ENCODE measurements around the gene FAM20B.
"Not testable (repeated sequence)": the region's sequence is repeated elsewhere in the genome, so short reads cannot be mapped to it uniquely, and the experiment has no call there.

Gene FAM20B, protein sequence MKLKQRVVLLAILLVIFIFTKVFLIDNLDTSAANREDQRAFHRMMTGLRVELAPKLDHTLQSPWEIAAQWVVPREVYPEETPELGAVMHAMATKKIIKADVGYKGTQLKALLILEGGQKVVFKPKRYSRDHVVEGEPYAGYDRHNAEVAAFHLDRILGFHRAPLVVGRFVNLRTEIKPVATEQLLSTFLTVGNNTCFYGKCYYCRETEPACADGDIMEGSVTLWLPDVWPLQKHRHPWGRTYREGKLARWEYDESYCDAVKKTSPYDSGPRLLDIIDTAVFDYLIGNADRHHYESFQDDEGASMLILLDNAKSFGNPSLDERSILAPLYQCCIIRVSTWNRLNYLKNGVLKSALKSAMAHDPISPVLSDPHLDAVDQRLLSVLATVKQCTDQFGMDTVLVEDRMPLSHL

DNA sequence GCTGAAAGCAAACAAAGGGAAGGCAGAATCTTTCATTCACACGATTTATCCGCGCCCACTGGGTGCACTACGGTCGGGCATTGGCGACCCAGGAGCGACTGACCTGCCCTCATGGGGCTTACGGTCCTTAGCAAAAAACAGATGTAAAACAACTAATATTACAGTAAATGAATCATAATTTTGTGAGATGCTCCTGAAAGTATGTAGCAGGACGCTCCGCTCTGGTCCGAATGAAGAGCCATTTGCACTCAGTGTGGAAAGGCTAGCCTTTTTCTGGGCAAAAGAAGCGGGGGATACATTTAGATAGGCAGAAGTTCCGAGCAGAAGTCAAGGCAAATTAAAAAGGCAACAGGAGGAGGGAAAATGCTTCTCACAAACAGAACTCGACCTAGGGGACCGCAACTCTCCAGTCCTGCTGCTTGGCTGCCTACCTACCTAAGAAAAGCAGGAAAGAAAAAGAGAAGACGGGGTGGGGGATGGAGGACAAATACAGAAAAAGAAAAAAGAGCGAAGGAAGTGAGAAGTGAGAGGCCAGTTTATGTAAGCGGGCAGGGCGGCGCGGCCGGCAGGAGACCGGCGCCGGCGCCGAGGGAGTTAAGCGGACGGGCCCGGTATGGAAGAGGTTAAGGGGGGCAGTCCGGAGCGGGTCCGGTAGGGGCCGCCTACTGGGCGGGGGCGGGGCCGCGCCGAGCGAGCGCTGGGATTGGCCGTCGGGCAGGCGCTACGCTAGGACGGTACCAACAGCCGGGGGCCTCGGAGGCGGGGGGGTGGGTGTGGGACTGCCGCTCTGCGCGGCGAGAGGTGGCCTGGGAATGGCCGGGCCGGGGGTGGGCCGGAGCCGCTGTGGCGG is at the start of gene FAM20B:
TSS of gene FAM20B (plus strand) at position 770 of the 850 bp plus-strand sequence. CDS start 17,954 bp downstream, outside the sequence.
- ATAC-seq: peak; percentile 85 to 87

DNA sequence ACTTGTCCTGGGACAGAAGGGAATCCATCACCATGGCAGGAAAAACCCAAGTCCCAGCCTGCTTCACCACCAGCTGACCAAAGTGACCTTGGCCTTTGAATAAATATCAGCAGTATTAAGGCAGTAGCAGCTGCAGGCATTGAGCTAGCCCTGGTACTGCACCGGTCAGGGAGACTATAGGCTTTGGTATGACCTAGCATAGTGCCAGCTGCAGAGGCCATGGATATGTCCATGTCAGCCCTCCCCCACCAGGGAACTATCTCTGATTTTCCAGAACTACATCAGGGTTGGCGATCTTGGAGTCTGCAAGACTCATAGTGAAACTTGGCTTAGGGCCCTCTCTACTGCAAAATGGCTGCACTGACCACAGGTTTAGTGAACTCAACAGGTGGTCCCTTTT is 49.2 kb upstream of the FAM20B start:
- ATAC-seq: no peak

DNA sequence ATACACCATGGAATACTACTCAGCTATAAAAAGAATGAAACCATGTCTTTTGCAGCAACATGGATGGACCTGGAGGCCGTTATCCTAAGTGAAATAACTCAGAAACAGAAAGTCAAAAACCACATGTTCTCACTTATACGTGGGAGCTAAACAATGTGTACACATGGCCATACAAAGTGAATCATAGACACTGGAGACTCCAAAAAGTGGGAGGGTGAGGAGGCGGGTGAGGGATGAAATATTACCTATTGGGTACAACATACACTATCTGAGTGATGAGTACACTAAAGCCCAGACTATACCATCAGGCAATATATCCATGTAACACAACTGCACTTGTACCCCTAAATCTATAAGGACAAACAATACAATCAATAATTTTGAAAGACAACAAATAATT is 39.5 kb upstream of the FAM20B start:
- ATAC-seq: no peak

DNA sequence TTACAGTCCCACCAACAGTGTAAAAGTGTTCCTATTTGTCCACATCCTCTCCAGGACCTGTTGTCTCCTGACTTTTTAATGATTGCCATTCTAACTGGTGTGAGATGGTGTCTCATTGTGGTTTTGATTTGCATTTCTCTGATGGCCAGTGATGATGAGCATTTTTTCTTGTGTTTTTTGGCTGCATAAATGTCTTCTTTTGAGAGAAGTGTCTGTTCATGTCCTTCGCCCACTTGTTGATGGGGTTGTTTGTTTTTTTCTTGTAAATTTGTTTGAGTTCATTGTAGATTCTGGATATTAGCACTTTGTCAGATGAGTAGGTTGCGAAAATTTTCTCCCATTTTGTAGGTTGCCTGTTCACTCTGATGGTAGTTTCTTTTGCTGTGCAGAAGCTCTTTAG is 37.5 kb upstream of the FAM20B start:
- not testable (repeated sequence) for ATAC-seq

DNA sequence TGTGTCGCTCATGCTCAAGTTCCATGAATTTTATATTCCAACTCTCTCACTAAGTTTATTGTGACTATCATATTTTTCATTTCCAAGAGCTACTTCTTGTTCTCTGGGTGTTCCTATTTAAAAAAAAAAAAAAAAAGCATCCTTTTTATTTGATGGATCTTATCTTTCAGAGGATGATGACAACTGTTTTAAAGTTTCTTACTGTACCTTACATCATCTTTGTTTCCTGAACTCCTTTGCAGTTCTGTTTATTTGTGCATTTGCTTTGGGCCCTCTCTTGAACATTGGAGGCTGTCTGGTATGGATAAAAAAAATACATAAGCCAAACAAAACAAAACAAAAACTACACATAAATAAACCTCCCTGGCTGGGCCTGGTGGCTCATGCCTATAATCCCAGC is 32.1 kb upstream of the FAM20B start:
- no peak for ATAC-seq

DNA sequence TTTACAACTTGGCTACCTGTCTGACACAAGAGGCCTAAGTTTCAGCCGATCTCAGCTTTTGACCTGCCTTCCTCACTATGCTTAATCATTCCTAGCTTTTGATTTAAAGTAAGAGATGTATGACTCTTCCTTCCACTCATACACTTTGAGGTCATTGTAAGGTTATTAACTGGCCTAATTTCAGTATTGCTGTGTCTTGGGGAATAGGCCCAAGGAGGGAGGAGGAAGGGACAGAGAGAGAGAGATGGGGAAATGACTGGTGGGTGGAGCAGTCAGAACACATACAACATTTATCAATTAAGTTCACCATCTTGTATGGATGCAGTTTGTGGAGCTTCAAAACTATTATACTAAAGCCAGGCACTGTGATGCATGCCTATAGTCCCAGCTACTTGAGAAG is 28.3 kb upstream of the FAM20B start:
- no peak for ATAC-seq

DNA sequence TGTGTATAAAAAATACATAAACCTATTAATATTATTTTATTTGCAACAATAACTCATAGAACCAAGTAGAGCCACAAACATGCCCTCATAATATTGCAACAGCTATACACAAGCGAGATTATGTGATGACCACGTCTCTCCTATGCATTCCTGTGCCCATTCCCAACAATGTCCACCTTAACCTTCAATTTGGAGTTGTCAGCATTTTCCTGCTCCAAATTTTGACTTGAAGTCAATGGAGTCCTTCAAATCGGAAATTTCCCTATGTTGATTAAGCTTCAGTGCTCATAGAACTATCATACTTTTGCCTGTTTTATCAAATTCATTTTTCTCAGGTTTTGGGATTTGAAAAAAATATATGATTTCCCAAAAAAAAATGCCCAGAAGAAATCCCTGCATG is 27.4 kb upstream of the FAM20B start:
- no peak for ATAC-seq

DNA sequence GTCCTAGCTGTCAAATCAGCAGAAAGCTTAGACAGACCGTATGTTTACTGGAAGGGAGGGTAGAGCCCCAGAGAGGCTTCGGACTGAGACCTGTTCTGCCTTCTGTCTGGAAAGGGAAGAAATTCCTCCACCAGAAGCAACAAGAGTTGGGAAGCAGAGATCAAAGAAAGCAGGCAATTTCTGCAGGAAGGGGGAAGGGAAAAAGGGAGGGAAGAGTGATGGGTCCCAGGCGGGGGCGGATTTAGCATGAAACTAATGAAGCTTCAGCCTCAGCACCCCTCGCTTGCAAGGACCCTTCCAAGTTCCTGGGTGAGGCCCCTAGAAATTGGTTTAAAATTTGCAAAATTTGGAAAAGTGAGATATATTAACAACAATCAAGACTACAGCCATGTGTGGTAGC is 26.6 kb upstream of the FAM20B start:
- ATAC-seq: no peak

DNA sequence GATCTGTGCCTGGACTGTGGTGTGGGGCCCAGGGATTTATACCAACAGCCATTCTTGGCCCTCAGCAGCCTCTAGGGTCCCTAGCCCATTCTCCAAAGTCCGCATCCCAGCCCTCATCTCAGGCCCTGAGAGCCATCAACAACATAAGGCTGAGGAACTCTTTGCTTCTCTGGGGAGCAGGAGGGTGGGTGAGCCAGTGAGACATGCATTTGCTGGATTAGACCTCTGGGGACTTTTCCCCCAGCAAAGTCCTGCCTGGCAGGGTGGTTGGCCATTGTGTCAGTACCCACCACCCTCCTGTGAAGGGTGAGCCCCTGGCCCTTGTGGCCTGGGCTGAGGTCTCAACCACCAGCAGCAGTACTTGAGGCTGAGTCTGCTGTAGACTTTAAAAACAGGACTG is 24.2 kb upstream of the FAM20B start:
- ATAC-seq: no peak

DNA sequence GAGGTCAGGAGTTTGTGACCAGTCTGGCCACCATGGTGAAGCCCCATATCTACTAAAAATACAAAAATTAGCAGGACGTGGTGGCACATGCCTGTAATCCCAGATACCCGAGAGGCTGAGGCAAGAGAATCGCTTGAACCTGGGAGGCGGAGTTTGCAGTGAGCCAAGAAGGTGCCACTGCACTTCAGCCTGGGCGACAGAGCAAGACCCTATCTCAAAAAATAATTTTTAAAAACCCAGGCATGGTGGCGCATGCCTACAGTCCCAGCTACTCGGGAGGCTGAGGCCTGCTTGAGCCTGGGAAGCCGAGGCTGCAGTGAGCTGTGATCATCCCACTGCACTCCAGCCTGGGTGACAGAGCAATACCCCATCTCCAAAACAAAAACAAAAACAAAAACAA is 23.6 kb upstream of the FAM20B start:
- ATAC-seq: not testable (repeated sequence)

DNA sequence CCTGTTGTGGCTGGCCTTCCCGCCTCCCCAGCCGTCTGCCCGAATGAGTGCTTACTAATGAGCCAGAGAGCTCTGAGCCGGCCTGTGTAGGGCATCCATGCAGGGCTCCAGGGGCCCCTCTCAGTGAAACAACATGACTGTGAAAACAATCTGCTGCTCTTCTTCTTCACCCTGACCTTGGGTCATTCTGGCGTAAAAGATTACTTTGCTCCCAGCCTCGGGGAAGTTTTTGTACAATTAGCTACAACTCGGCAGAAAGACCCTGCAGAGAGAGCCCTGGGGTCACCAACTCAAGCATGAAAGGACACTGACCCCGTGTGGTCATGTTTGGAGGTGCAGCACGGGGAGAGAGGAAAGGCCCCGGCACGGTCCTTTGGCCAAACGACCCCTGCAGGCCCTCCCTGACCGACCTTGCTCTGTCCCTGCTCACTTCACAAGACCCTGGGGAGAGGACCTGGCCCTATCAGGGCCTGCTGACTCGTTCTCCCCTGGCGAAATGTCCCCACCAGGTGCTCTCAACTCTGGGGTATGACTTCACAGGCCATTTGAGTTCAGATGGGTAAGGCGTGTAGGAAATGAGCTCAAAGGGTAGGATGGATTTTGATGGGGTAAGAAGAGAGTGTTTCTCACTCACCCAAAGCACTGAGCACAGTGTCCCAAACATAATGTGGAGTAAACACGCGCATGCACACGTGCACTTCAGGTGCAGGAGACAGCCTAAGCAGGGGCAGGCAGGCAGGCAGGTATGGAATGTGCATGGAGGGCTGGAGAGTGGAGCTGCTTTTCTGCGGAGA is 22.9 kb upstream of the FAM20B start:
- ATAC-seq: peak; percentile 51 to 66

DNA sequence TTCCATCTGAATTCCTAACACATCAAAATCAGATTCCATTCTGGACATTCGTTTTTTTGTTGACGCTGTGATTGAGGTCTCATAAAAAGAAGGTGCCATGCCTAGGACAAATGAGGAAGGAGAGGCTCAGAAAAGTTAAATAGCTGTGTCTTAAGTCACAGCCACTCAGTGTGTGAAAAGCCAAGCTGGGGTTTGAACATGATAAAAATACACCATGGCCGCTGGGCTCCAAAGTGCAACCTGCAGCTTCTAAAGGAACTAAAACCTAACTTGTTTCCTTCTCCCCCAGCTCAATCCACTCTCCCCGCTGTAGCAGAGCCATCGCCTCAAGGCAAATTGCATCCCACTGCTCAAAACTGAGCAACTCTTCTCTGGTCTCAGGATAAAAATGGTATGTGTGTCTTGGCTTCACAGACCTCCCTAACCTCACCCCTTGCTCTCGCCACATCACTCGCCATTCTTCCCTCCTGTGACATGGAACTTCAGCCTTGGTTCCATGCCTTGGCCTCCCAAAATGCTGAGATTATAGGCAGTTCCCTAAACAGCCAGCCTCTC is 22.1 kb upstream of the FAM20B start:
- ATAC-seq: no peak

DNA sequence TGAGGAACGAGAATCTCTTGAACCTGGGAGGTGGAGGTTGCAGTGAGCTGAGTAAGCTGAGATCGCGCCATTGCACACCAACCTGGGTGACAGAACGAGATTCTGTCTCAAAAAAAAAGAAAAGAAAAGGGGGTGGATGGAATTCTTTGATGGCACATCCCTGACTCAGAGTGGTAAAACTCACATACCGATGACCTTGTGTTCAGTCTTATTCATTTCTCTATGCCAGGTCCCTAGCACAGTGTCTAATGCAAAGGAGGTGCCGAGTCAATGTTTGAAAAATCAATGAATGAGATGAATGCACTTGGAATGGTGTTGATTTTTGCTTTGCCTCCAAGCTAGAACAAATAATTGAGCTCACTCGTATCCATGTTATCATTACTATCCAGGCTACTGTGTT is 18.5 kb upstream of the FAM20B start:
- ATAC-seq: no peak

DNA sequence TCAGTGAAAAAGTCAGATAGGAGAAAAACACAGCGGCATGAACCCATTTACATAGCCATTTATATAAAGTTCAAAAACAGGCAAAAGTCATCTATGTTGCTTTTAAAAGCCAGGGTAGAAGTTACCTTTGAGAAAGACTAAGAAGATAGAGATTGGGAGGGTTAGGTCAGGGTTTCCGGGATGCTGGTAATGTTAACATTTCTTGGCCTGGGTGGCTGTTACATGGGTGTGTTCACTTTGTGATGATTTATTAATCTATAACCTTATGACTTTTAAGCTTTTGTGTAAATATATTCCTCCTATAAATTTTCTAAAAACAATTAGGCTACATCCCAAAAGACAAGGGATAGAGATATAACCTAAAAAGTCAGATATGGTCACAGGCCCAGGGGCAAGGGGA is 15.0 kb upstream of the FAM20B start:
- no peak for ATAC-seq

DNA sequence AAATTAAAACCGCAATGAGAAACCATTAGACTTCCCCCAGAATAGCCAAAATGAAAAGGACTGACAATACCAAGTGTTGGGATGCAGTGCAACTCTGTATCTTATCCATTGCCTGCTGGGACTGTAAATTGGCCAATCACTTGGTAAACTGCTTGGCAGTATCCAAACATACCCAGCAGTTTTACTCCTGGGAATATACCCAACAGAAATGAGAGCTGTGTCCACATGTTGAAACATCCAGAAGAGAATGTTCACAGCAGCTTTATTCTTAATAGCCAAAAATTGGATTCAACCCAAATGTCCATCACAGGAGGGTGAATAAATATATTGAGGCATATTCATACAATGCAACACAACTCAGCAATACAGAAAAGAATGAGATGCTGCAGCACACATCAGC is 13.7 kb upstream of the FAM20B start:
- no peak for ATAC-seq

DNA sequence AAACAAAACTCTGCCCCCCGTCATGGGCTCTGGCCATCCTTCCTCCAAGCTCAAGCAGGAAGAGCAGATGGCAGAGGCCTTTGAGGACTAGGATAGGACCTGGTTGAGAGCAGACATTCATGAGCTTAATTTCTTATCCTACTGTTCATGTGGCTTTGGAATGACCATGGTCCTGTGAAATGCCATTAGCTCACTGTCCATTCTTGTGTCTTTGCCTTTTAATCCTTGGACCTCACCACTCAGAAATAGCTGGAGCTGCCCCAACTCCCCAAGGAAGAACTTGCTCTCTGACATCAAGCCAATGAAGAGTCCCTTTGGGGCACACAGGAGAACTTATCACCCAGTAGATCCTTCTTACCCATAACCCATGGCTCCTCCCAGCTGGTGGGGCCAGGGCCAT is 11.6 kb upstream of the FAM20B start:
- no peak for ATAC-seq

DNA sequence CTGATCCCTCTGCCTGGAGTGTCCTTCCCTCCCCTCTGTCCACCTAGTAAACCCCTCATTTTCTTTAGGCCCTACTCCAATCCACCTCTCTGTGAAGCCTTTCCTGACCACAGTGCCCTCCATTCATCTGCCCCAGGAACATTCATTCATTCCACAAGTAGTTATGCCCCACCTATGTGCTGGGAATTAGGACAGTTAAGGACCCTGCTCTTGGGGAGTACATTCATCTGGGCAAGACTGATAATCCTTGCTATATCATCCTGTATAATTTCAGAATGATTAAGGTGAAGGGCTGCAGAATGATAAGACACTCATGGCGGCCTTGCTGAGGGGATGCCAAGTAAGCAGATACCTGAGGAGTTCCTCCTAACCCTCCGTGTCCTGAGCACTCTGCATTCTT is 10.3 kb upstream of the FAM20B start:
- no peak for ATAC-seq

DNA sequence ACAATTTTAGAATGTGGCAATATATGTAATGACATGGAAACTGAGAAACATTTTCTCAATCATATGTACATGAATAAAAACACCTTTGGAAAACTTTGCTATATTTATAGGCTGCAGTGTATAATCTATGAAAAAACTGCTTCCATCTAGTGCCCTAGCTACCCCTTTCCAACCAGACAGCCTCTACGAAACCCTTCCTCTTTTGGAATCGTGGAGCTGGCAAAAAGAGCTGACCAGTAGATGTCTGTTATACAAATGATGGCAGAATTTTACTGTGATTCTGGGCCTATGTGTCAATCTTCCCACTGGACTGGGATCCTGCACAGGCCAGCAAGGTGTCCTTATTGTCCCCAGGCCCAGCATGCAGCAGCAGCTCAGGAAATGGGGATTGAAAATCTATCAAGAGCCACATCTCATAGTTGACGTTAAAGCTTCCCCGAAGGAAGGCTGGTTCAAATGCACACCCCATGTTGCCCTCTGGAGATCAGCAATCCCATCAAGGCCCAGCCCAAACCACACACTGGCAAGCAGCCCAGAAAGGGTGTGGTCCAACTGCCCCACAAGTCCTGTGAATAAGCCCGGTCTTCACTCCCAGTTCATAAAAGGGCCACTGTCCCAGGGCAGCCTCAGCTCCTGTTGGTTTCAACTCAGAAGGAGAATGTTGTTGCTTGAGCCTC is 8.8 kb upstream of the FAM20B start:
- ATAC-seq: no peak

DNA sequence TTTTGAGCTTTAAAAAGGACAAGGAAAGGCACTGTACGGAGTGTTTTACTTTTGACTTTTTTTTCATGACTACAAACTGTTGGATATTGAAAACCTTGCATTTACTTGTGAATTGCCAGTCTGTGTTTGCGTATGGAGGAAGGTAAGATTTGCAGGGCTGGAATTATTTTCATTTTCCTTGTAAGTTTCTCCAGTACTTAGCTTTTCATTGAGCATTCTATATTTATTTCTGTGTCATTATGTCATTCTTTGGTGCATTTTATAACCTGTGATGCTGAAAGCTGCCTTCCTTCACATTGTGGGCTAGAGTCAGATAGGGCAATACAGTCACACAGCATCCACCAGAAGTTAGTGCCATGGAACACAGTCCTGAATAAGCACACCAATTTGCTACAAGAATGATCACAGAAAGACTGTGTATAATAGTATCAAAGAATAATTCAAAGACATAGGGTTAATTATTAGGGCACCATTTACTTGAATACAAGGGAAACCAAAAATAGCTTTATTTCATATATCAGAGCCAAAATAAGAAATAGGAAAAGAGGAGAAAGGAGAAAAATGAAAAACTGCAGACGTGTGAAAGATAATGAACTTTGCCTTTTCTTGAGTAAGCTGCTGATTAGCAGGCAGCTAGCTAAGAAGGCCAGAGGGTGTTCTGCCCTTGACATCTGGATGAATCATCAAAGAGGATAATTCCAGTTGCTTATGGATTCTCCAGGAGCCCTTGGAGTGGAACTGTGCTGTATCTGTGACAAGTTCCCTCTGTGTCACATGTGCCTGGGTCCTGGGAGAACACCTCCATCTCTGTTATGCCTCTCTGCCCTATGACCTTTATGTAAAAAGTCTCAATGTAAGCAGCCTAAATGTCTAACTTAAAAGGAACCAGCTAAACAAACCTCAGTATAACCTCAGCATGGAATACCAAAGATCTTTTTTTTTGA is 8.0 kb upstream of the FAM20B start:
- ATAC-seq: no peak

DNA sequence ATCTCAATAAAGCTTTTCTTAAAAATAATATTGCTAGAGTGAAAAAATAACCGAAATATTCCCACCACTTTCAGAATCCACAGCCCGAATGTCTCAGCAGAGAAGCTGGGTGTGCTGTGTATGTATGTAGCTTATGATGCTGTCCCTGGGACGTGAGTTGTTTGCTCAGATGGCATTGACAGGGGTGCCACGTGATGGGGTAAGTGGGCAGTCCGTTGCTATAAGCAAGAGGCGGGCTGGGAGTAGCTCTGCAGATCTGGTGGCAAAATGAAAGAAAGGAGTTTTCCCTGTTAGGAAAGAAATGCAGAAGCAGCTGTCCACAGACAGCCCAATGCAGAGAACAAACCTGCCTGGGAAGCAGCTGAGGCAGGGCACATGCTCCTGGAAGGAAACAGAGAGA is 3.8 kb upstream of the FAM20B start:
- ATAC-seq: no peak
